DND-41 (cell line): ENCODE data around the gene GREB1.

Experiments
- ATAC-seq: fragments of 200-7000 bp; cut with Tn5 transposase; 3 replicates; pipeline ENCODE4 v1.9.1; 2021; ENCODE audit warnings: low read depth; ENCODE audit not compliant: insufficient read depth
- DNase-seq: peaks from one replicate; pipeline ENCODE4 v3.0.0-alpha.2; 2020
- H2AFZ ChIP-seq: 2 replicates; pipeline ENCODE4 v1.6.0; 2012; ENCODE audit warnings: low read depth, low read length
- H3K27ac ChIP-seq: 2 replicates; pipeline ENCODE4 v1.5.1; 2012; ENCODE audit warnings: low read length, inconsistent platforms
- H3K27me3 ChIP-seq: fragments of 200-600 bp; sonication (generic); 2 replicates; pipeline ENCODE4 v1.6.0; 2012; ENCODE audit warnings: low read length, mild to moderate bottlenecking, inconsistent platforms; ENCODE audit not compliant: insufficient read depth, poor library complexity
- H3K36me3 ChIP-seq: 2 replicates; pipeline ENCODE4 v1.5.1; 2012; ENCODE audit warnings: low read length, inconsistent platforms; ENCODE audit not compliant: insufficient read depth
- H3K4me1 ChIP-seq: 2 replicates; pipeline ENCODE4 v1.5.1; 2012; ENCODE audit warnings: mild to moderate bottlenecking, low read length; ENCODE audit not compliant: insufficient read depth
- H3K4me2 ChIP-seq: 2 replicates; pipeline ENCODE4 v1.6.0; 2012; ENCODE audit warnings: mild to moderate bottlenecking, moderate library complexity, low read length, inconsistent platforms; ENCODE audit not compliant: insufficient read depth
- H3K4me3 ChIP-seq, 2 experiments: fragments of 200-600 bp in 1 of 2; shearing (Covaris generic) in 1 of 2; 2 replicates each; pipeline ENCODE4 v1.5.1; 2012 to 2016; ENCODE audit warnings: inconsistent platforms in 2 of 2, low read length in 2 of 2, mild to moderate bottlenecking in 2 of 2, low read depth in 1 of 2, moderate library complexity in 1 of 2
- H3K79me2 ChIP-seq: 2 replicates; pipeline ENCODE4 v1.6.0; 2012; ENCODE audit warnings: low read length, inconsistent platforms; ENCODE audit not compliant: insufficient read depth
- H3K9ac ChIP-seq: 2 replicates; pipeline ENCODE4 v1.6.0; 2012; ENCODE audit warnings: low read depth, mild to moderate bottlenecking, inconsistent platforms, low read length, moderate library complexity
- H3K9me3 ChIP-seq: 2 replicates; pipeline ENCODE4 v1.5.1; 2012; ENCODE audit warnings: low read length, moderate library complexity, mild to moderate bottlenecking, inconsistent platforms; ENCODE audit not compliant: insufficient read depth, severe bottlenecking
- H4K20me1 ChIP-seq: 2 replicates; pipeline ENCODE4 v1.6.0; 2012; ENCODE audit warnings: low read length; ENCODE audit not compliant: insufficient read depth
- EZH2 ChIP-seq: IDR thresholded peaks from 3 replicates; pipeline ENCODE4 v1.6.1; 2012; ENCODE audit warnings: borderline replicate concordance, low read depth, mild to moderate bottlenecking, moderate library complexity, low read length, inconsistent platforms; ENCODE audit not compliant: severe bottlenecking
- TF ChIP-seq, protein P1 (sequence below): IDR thresholded peaks from 2 replicates; pipeline ENCODE4 v1.5.1; 2012; ENCODE audit warnings: borderline replicate concordance, low read length, moderate library complexity, mild to moderate bottlenecking; ENCODE audit not compliant: poor library complexity, severe bottlenecking; ENCODE audit errors: extremely low read depth

Gene GREB1

GRCh38 chr2:11572996-11573395 is 39.2 kb downstream of the GREB1 start:
- DNase-seq (no peak), ATAC-seq (no peak)
- TF ChIP-seq EZH2, result no peak
- TF ChIP-seq, protein P1, sequence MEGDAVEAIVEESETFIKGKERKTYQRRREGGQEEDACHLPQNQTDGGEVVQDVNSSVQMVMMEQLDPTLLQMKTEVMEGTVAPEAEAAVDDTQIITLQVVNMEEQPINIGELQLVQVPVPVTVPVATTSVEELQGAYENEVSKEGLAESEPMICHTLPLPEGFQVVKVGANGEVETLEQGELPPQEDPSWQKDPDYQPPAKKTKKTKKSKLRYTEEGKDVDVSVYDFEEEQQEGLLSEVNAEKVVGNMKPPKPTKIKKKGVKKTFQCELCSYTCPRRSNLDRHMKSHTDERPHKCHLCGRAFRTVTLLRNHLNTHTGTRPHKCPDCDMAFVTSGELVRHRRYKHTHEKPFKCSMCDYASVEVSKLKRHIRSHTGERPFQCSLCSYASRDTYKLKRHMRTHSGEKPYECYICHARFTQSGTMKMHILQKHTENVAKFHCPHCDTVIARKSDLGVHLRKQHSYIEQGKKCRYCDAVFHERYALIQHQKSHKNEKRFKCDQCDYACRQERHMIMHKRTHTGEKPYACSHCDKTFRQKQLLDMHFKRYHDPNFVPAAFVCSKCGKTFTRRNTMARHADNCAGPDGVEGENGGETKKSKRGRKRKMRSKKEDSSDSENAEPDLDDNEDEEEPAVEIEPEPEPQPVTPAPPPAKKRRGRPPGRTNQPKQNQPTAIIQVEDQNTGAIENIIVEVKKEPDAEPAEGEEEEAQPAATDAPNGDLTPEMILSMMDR, result no peak
- H4K20me1 ChIP-seq, result no peaks in the 10 kb centered on the region
- no peaks in the 10 kb centered on the region for H3K27me3 ChIP-seq
- no peaks in the 10 kb centered on the region for H3K4me1 ChIP-seq
- no peak overlapping the region for H3K4me2 ChIP-seq
- H3K4me3 ChIP-seq, result no peak overlapping the region
- H3K79me2 ChIP-seq, result no peaks in the 10 kb centered on the region
- H3K9ac ChIP-seq, result no peak overlapping the region
- H3K9me3 ChIP-seq, result no peaks in the 10 kb centered on the region
- no peaks in the 10 kb centered on the region for H3K36me3 ChIP-seq
- no peak overlapping the region for H2AFZ ChIP-seq
- no peak overlapping the region for H3K27ac ChIP-seq

DNA sequence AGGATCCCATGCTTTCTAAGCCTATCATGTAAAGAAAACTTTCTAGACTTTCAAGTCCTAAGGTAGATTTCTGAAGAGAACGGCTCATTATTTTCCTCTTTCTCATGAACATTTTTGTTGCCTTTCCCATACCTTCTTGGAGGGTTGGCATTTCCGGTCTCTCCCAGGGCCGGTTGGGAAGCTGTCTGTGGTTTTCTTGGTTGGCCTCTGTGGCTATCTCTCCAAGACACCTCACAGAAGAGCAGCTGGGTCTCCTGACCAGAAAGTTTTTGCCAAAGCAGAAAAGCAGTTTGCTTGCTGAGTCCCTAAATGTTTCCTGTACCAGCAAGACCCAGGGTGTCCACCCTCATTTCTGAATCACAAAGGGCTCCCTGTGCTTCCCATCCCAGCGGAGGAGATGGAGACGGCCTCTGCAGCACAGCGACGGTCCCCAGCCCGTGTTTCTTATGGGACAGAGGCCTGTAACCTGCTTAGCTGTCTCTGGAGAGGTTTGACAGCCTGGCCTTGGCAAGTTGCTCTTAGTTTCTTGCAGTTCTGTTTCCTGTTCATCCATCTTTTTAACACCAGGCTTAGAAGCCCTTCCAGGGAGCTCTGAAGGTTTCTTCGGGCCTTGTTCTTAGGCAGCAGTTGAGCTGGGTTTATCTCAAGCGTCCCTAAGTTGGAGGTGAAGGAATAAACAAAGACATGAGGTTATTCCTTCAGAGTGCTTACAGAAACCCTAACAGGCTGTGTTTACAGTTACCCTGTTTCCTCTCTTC is 39.8 kb downstream of the GREB1 start:
- TF ChIP-seq EZH2, result no peak
- TF ChIP-seq, protein P1, result no peak
- no peaks in the 10 kb centered on the region for H3K4me1 ChIP-seq
- H3K27ac ChIP-seq, result no peak overlapping the region
- H3K4me2 ChIP-seq, result no peak overlapping the region
- no peak overlapping the region for H2AFZ ChIP-seq
- H3K27me3 ChIP-seq, result no peaks in the 10 kb centered on the region
- H3K9ac ChIP-seq, result no peak overlapping the region
- no peaks in the 10 kb centered on the region for H3K9me3 ChIP-seq
- H3K79me2 ChIP-seq, result no peaks in the 10 kb centered on the region
- H3K4me3 ChIP-seq, result no peak overlapping the region
- H4K20me1 ChIP-seq, result no peaks in the 10 kb centered on the region
- DNase-seq (no peak), ATAC-seq (no peak)
- H3K36me3 ChIP-seq, result no peaks in the 10 kb centered on the region

- H2AFZ ChIP-seq, result no peak overlapping the region
- no peaks in the 10 kb centered on the region for H3K36me3 ChIP-seq
- no peak overlapping the region for H3K4me3 ChIP-seq
- DNase-seq, result no peak
- H3K9ac ChIP-seq, result no peak overlapping the region
- H3K9me3 ChIP-seq, result no peaks in the 10 kb centered on the region
- no peak for ATAC-seq
- no peaks in the 10 kb centered on the region for H3K27me3 ChIP-seq
- H3K4me2 ChIP-seq, result no peak overlapping the region
- H3K27ac ChIP-seq, result no peak overlapping the region
- H3K79me2 ChIP-seq, result no peaks in the 10 kb centered on the region
- TF ChIP-seq, protein P1, result no peak
- TF ChIP-seq EZH2, result no peak
- H3K4me1 ChIP-seq, result no peaks in the 10 kb centered on the region
- H4K20me1 ChIP-seq, result no peaks in the 10 kb centered on the region
These were observed 40.6 kb downstream of the GREB1 start for GRCh38 chr2:11574176-11575046.
